K562 (cell line): ENCODE measurements around the gene COL4A1. TPM values are rescaled to one million over a fixed set of nuclear protein-coding genes. Genes with fewer than 3 reads are reported as not detected.

Experiments used
- ATAC-seq: fragments of 200-7000 bp; cut with Tn5 transposase; 3 replicates; pipeline ENCODE4 v1.9.1; 2020; ENCODE audit warnings: moderate library complexity
- BruUV-seq: library from RNA; stranded (reverse); fragments of 400-500 nt; replicated peaks from 2 replicates; lab custom pipeline; 2021; lab: Mats Ljungman, UMichigan
- CTCF ChIA-PET: fragments of 300-600 bp; formaldehyde crosslinking; extraction: SDS; loops from one replicate; lab custom pipeline; 2021; ENCODE audit warnings: low intra/inter-chr PET ratio; lab: Yijun Ruan, JAX
- POLR2A ChIA-PET: fragments of 300-600, 350-650 bp; sonication (Branson Sonifier 250); formaldehyde crosslinking; extraction: SDS; loops from one replicate; lab custom pipeline; 2021; ENCODE audit warnings: antibody characterized with exemption, inconsistent platforms; lab: Yijun Ruan, JAX
- DNase-seq, 4 experiments: peaks; one replicate each; pipeline versions ENCODE4 v3.0.0 to v3.0.0-alpha.2; 2011 to 2018; ENCODE audit warnings: low spot score in 3 of 4, mixed read lengths in 3 of 4; ENCODE audit errors: extremely low read depth in 1 of 4
- FAIRE-seq: peaks from 2 replicates; lab custom pipeline; 2011; peaks lifted over from hg19 to GRCh38; lab: Jason Lieb, UNC
- H2AFZ ChIP-seq: 2 replicates; pipeline ENCODE4 v1.6.0; 2011; ENCODE audit warnings: low read depth, low read length, control low read depth, inconsistent platforms
- H3K27ac ChIP-seq: fragments of 200-600 bp; 3 replicates; pipeline ENCODE4 v1.8.0; 2011; ENCODE audit warnings: low read depth, mild to moderate bottlenecking, control low read depth, inconsistent platforms, low read length, moderate library complexity, mixed read lengths; ENCODE audit errors: extremely low read depth
- H3K27me3 ChIP-seq, 2 experiments: fragments of 300-600 bp in 1 of 2; 2 replicates in 1 of 2; 3 replicates in 1 of 2; pipeline versions ENCODE4 v1.6.0 to v1.8.0; 2011; ENCODE audit warnings: inconsistent platforms in 2 of 2, low read length in 2 of 2, mild to moderate bottlenecking in 1 of 2, mixed read lengths in 1 of 2, moderate library complexity in 1 of 2; ENCODE audit not compliant: control insufficient read depth in 2 of 2, insufficient read depth in 2 of 2
- H3K36me3 ChIP-seq: fragments of 300-600 bp; 3 replicates; pipeline ENCODE4 v1.8.0; 2011; ENCODE audit warnings: mild to moderate bottlenecking, low read length, inconsistent platforms; ENCODE audit not compliant: control insufficient read depth, insufficient read depth
- H3K4me1 ChIP-seq, 2 experiments: fragments of 200-600 bp in 1 of 2; replicated peaks in 1 of 2; 2 replicates in 1 of 2; 3 replicates in 1 of 2; pipeline versions ENCODE4 v1.5.1 to v1.8.0; 2011; ENCODE audit warnings: inconsistent platforms in 2 of 2, low read length in 2 of 2, mild to moderate bottlenecking in 1 of 2, mixed read lengths in 1 of 2, moderate library complexity in 1 of 2; ENCODE audit not compliant: control insufficient read depth in 2 of 2, insufficient read depth in 2 of 2
- H3K4me2 ChIP-seq: 2 replicates; pipeline ENCODE4 v1.6.1; 2011; ENCODE audit warnings: low read length, control low read depth, inconsistent platforms, mixed read lengths; ENCODE audit not compliant: insufficient read depth
- H3K4me3 ChIP-seq: fragments of 200-600 bp; sonication (generic), shearing (Covaris generic); 2 replicates; pipeline ENCODE4 v1.5.1; 2016; ENCODE audit warnings: control low read depth, inconsistent platforms
- H3K79me2 ChIP-seq: fragments of 200-600 bp; 3 replicates; pipeline ENCODE4 v1.8.0; 2011; ENCODE audit warnings: low read length, inconsistent platforms; ENCODE audit not compliant: control insufficient read depth, insufficient read depth
- H3K9ac ChIP-seq, 2 experiments: 2 replicates each; pipeline versions ENCODE4 v1.6.0 to v1.6.1; 2011; ENCODE audit warnings: low read depth in 2 of 2, low read length in 2 of 2, control low read depth in 1 of 2, inconsistent platforms in 1 of 2, mild to moderate bottlenecking in 1 of 2, mixed read lengths in 1 of 2; ENCODE audit not compliant: insufficient read depth in 1 of 2
- H3K9me1 ChIP-seq: one replicate; pipeline ENCODE4 v1.6.0; 2011; ENCODE audit warnings: inconsistent platforms, mild to moderate bottlenecking, low read length, moderate library complexity; ENCODE audit not compliant: control insufficient read depth, insufficient read depth
- H3K9me3 ChIP-seq: replicated peaks from 2 replicates; pipeline ENCODE4 v1.5.1; 2011; ENCODE audit warnings: low read depth, low read length, inconsistent platforms; ENCODE audit not compliant: control insufficient read depth, insufficient read depth
- H4K20me1 ChIP-seq: replicated peaks from 2 replicates; pipeline ENCODE4 v1.6.1; 2011; ENCODE audit warnings: low read length, inconsistent platforms, mixed read lengths; ENCODE audit not compliant: control insufficient read depth, insufficient read depth
- ASH1L ChIP-seq: fragments of 450-650 bp; IDR thresholded peaks from 2 replicates; pipeline ENCODE4 v1.6.1; 2018; ENCODE audit warnings: borderline replicate concordance, mild to moderate bottlenecking, low read depth; ENCODE audit not compliant: partially characterized antibody
- ATF7 ChIP-seq: fragments of 450-650 bp; IDR thresholded peaks from 2 replicates; pipeline ENCODE4 v1.7.1; 2014; ENCODE audit warnings: mild to moderate bottlenecking, moderate library complexity
- CC2D1A ChIP-seq: fragments of 450-650 bp; IDR thresholded peaks from 2 replicates; pipeline ENCODE4 v1.6.1; 2017; ENCODE audit warnings: mild to moderate bottlenecking
- CREM ChIP-seq: IDR thresholded peaks from 2 replicates; pipeline ENCODE4 v1.6.1; 2014; ENCODE audit warnings: antibody characterized with exemption, low read depth
- DMBX1 ChIP-seq: fragments of 250-450 bp; sonication (Bioruptor Pico); IDR thresholded peaks from 2 replicates; pipeline ENCODE4 v1.8.0; 2022; ENCODE audit warnings: inconsistent platforms, mild to moderate bottlenecking, moderate library complexity, borderline replicate concordance
- ELF4 ChIP-seq: fragments of 450-650 bp; formaldehyde crosslinking; IDR thresholded peaks from 2 replicates; pipeline ENCODE4 v1.4.0; 2022; ENCODE audit warnings: missing genetic modification characterization
- RBFOX2 ChIP-seq: fragments of 200-400 bp; formaldehyde crosslinking; IDR thresholded peaks from 2 replicates; pipeline ENCODE4 v1.6.1; 2017; ENCODE audit warnings: low read depth, mild to moderate bottlenecking, low read length, moderate library complexity
- SAP30 ChIP-seq: fragments of 200-600 bp; sonication (generic); IDR thresholded peaks from 2 replicates; pipeline ENCODE4 v1.6.1; 2012; ENCODE audit warnings: borderline replicate concordance, low read depth, mild to moderate bottlenecking, moderate library complexity, low read length, control low read depth, inconsistent platforms; ENCODE audit not compliant: insufficient read depth, poor library complexity, severe bottlenecking
- SIN3B ChIP-seq: fragments of 450-650 bp; IDR thresholded peaks from 2 replicates; pipeline ENCODE4 v1.6.1; 2017; ENCODE audit warnings: low read depth, mild to moderate bottlenecking, moderate library complexity
- SMARCC2 ChIP-seq: fragments of 450-650 bp; IDR thresholded peaks from 2 replicates; pipeline ENCODE4 v1.6.1; 2017; ENCODE audit warnings: antibody characterized with exemption, moderate library complexity, mild to moderate bottlenecking, low read depth
- ZNF263 ChIP-seq: sonication (generic); formaldehyde crosslinking; IDR thresholded peaks from 2 replicates; pipeline ENCODE4 v1.8.0; 2022; ENCODE audit warnings: mild to moderate bottlenecking, missing genetic modification reagents, borderline replicate concordance
- ZNF77 ChIP-seq: fragments of 250-450 bp; sonication (Bioruptor Pico); IDR thresholded peaks from 2 replicates; pipeline ENCODE4 v1.5.0; 2020
- WGBS: fragments of 100-300 bp; shearing (Covaris generic); methylation state at CpG from one replicate; pipeline ENCODE4 v1.1.6; 2016; ENCODE audit warnings: low coverage, mixed read lengths; ENCODE audit not compliant: insufficient coverage; ENCODE audit errors: missing lambda C conversion rate; 5-methylcytosine and 5-hydroxymethylcytosine counted together
- in situ Hi-C: fragments of 300-500 bp; cut with MboI; formaldehyde crosslinking; loops from 4 replicates; pipeline ENCODE4 v1.15.0; 2018; ENCODE audit warnings: inconsistent platforms, mixed read lengths
- intact Hi-C: fragments of 100-400 bp; cut with micrococcal nuclease; formaldehyde crosslinking; loops from 2 replicates; pipeline ENCODE4 v1.14.2; 2022
- polyA plus RNA-seq, 8 experiments: library from polyadenylated mRNA; depleted of rRNA in 4 of 8; stranded (reverse) in 5 of 8; unstranded in 3 of 8; fragments of >200 nt; fragmentation: Nextera tagmentation in 2 of 8; fragmentation: Illumina TruSeq in 1 of 8; extraction: Ambion mirVana in 2 of 8; extraction: Trizol in 1 of 8; gene quantifications; 2 replicates each; pipeline versions ENCODE4 v1.2.1 to v1.2.3, GENCODE V29; 2011 to 2014; ENCODE audit warnings: inconsistent platforms in 1 of 8, missing spikeins in 1 of 8
- total RNA-seq, 7 experiments: library from RNA; depleted of rRNA in 6 of 7; stranded (reverse); fragments of >200 nt in 6 of 7; fragmentation: Illumina TruSeq in 2 of 7; extraction: Trizol in 2 of 7; gene quantifications; 2 replicates each; pipeline versions ENCODE4 v1.2.1 to v1.2.3, GENCODE V29; 2011 to 2021; ENCODE audit warnings: low replicate concordance in 1 of 7

The COL4A1 gene
- total and polyA plus RNA-seq, 9 of the 15 experiments (the other 6 are each of a cell fraction or from before 2014, with no cell fraction given): 0.35 TPM; not detected in 8

- BruUV-seq: no TSS peak
- no peaks in the 10 kb centered on the region for H3K79me2 ChIP-seq
- no peaks in the 10 kb centered on the region for H3K36me3 ChIP-seq
- H3K4me1 ChIP-seq: no peaks in the 10 kb centered on the region
- in situ Hi-C loops: no loop called here
- no peak overlapping the region for H3K4me3 ChIP-seq
- DNase-seq (no peak), FAIRE-seq (no peak), ATAC-seq (no peak)
- H3K4me2 ChIP-seq: no peak overlapping the region
- POLR2A ChIA-PET: no interaction called here
- no peak overlapping the region for H2AFZ ChIP-seq
- CTCF ChIA-PET: no interaction called here
- no peaks in the 10 kb centered on the region for H4K20me1 ChIP-seq
- intact Hi-C loops: no loop called here
- H3K27me3 ChIP-seq: peaks cover 2 to 13% of the 10 kb centered on the region in 2 experiments; a peak in 3 of 5 replicates
- WGBS: 0% methylated on average over 10 of the region's 10 CpGs
- no peak for TF ChIP-seq SIN3B
- no peak for TF ChIP-seq ASH1L
- TF ChIP-seq DMBX1 (CRISPR knock-in tag): no peak
- no peak for TF ChIP-seq RBFOX2
- no peak for TF ChIP-seq CREM
- TF ChIP-seq ZNF77 (CRISPR knock-in tag): no peak
- TF ChIP-seq ATF7: no peak
- no peak for TF ChIP-seq SMARCC2
- TF ChIP-seq SAP30: no peak
- TF ChIP-seq ELF4 (CRISPR knock-in tag): no peak
- no peak for TF ChIP-seq CC2D1A
- TF ChIP-seq ZNF263: no peak
- H3K9me1 ChIP-seq: no peaks in the 10 kb centered on the region
- no peaks in the 10 kb centered on the region for H3K9me3 ChIP-seq
- no peak overlapping the region for H3K9ac ChIP-seq
- H3K27ac ChIP-seq: no peak overlapping the region
Observed at GRCh38 chr13:110208116-110208515, 98.8 kb downstream of the COL4A1 start.
